Measurements from ENCODE around the gene ALB.

Gene ALB

DNA sequence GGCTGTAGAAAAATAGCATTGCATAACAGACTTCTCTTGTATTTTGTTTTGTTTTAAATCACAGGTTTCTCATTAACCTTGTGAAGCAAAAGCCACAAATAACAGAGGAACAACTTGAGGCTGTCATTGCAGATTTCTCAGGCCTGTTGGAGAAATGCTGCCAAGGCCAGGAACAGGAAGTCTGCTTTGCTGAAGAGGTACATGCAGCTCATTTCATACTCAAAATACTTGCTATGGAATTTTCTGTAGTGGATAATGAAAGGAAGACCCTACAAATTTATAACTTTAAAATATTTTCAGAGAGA, 49.6 kb downstream of the ALB start:
- no peak overlapping the region for H3K4me3 ChIP-seq (ENCODE audit: low read depth, low read length)
- TF ChIP-seq CTCF (IDR thresholded peaks at IDR 0.05; ENCODE audit: insufficient read depth, low read depth, low read length, missing control alignments), result no peak
- no peak for DNase-seq (ENCODE audit: low read depth)

DNA sequence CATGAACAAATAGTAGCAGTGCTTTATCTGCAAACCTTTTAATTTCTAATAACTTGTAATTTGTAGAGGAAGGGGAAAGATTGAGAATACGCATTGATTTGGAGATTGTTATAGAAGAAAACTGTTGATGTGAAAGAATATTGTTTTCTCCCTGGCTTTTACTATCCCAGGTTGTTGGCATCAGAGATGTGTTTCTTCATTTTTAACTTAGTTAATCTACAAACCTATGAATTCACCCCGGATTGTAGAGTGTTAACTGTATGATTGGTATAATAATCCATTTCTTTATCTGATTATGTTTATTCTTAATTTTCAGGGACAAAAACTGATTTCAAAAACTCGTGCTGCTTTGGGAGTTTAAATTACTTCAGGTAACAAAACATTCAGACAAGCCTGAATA, 50.8 kb downstream of the ALB start:
- H3K4me3 ChIP-seq (ENCODE audit: low read depth, low read length), result no peak overlapping the region
- TF ChIP-seq CTCF (IDR thresholded peaks at IDR 0.05; ENCODE audit: insufficient read depth, low read depth, low read length, missing control alignments), result no peak
- DNase-seq (ENCODE audit: low read depth), result no peak

GRCh38 chr4:73456177-73457022, 52.3 kb downstream of the ALB start:
- no peak for TF ChIP-seq CTCF (IDR thresholded peaks at IDR 0.05; ENCODE audit: insufficient read depth, low read depth, low read length, missing control alignments)
- no peak for DNase-seq (ENCODE audit: low read depth)
- H3K4me3 ChIP-seq (ENCODE audit: low read depth, low read length), result no peak overlapping the region

- DNase-seq (ENCODE audit: low read depth), result no peak
- TF ChIP-seq CTCF (IDR thresholded peaks at IDR 0.05; ENCODE audit: insufficient read depth, low read depth, low read length, missing control alignments), result no peak
- no peak overlapping the region for H3K4me3 ChIP-seq (ENCODE audit: low read depth, low read length)
These were observed 54.3 kb downstream of the ALB start for GRCh38 chr4:73458184-73459047.

DNA sequence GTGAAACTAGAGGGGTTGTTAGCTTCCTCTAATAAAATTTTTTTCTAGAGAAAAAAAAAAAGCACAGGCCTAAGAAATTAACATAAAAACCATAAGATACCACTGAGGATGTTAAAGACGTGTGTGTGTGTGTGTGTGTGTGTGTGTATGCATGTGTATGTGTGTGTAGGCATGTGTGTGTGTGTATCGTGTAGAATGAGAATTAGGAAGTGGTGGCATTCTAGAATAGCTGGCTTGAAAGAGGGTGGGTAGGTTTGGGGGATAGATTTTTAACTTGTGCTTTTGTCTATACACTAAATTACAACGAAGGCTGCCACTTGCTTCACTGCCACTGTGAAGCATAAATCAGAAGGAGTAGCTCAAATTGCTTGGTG, 54.9 kb downstream of the ALB start:
- no peak for DNase-seq (ENCODE audit: low read depth)
- no peak overlapping the region for H3K4me3 ChIP-seq (ENCODE audit: low read depth, low read length)
- TF ChIP-seq CTCF (IDR thresholded peaks at IDR 0.05; ENCODE audit: insufficient read depth, low read depth, low read length, missing control alignments), result no peak

- no peak for TF ChIP-seq CTCF (IDR thresholded peaks at IDR 0.05; ENCODE audit: insufficient read depth, low read depth, low read length, missing control alignments)
- no peak for DNase-seq (ENCODE audit: low read depth)
- H3K4me3 ChIP-seq (ENCODE audit: low read depth, low read length), result no peak overlapping the region
These were observed 56.9 kb downstream of the ALB start for GRCh38 chr4:73460913-73461522.

Measured in GM12865 (cell line).